ENCODE results near the gene CKMT1B. TPM values are rescaled to one million over a fixed set of nuclear protein-coding genes. Genes with fewer than 3 reads are reported as not detected.
"Not testable (repeated sequence)": the region's sequence is repeated elsewhere in the genome, so short reads cannot be mapped to it uniquely, and the experiment has no call there.

The CKMT1B gene
- total RNA-seq = 1.8 and 3.3 TPM in 2 replicates
- long read RNA-seq, transcript CKMT1B-207 (9 exons, 1,747 nt) = major isoform, 9 of 10 reads
- long read RNA-seq, partial matches to known transcripts = 0 of 10 reads
- long read RNA-seq, other reads (novel, unspliced or antisense) = 1 of 10 reads

DNA sequence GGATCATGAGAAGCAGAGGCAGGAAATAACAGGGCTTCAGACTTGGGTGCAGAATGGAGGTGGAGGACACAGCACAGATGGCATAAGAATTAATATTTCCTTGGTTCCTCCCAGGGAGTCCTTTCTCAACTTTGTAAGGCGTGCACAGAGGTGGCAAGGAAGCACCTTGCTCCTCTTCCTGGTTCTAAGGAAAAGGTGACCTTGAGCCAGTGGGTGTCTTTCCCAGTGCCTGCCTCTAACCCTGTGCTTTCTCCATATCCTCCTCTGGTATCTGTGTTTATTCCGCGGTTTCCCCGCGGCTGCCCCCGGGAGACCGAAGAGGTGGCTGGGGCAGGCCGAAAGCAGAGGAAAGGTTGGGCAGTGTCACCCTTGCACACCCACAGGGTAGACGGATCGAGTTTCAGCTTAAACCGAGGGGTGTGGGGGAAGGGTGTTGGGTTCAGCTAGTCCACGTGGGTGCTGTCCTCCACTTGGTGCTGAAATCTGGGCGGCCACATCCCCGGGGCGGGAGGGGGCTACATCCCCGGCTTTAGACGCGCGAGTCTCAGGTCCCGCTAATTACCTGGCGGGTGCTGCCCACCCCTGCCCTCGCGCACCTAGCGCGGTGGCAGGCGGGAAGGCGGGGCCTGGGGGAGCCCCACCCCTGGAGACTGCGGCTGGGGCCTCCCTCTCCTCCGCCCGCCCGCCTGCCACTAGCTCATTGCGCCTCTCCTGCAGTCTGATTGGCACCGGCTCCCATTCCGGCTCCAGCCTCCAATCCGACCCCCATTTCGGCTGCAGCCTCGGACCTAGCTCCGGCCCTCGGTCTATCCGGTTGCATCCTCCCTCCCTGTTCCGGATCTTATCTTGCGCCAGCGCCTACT is at the start of gene CKMT1B:
Gene CKMT1B, plus strand, starts transcription at position 700 of the 863 bp plus-strand sequence. CDS start 192 bp downstream, outside the sequence.
- H3K9me3 Mint-ChIP-seq (ENCODE audit: low read depth); H3K4me3 Mint-ChIP-seq (ENCODE audit: low read depth); H3K36me3 Mint-ChIP-seq (ENCODE audit: insufficient read depth); H3K27ac Mint-ChIP-seq; H3K4me1 Mint-ChIP-seq (ENCODE audit: low read depth); DNase-seq (ENCODE audit: low spot score, unreplicated experiment): not testable (repeated sequence)
- peaks cover 14% of the 10 kb centered on the region for H3K27me3 Mint-ChIP-seq

DNA sequence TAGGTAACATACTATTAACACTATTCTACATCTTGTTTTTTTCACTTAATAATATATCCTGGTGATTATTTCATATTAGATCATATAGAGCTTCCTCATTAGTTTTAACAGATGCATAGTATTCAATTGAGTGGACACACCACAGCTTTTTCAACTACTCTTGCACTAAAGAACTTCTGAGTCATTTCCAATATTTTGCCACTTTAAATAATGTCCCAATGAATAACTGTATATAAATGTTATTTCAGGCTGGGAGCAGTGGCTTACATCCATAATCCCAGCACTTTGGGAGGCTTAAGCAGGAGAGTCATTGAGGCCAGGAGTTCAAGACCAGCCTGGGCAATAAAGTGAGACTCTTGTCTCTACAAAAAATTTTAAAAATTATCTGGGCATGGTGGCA is 49.6 kb upstream of the CKMT1B start:
- DNase-seq (ENCODE audit: low spot score, unreplicated experiment) = no peak
- Mint-ChIP-seq H3K9me3 (ENCODE audit: low read depth) (peaks cover 8% of the 10 kb centered on the region), H3K4me1 (ENCODE audit: low read depth) (no peaks in the 10 kb centered on the region), H3K27me3 (no peaks in the 10 kb centered on the region), H3K36me3 (ENCODE audit: insufficient read depth) (peaks cover 16% of the 10 kb centered on the region), H3K4me3 (ENCODE audit: low read depth) (no peak overlapping the region), H3K27ac (no peak overlapping the region)
- TF ChIP-seq, protein P1, sequence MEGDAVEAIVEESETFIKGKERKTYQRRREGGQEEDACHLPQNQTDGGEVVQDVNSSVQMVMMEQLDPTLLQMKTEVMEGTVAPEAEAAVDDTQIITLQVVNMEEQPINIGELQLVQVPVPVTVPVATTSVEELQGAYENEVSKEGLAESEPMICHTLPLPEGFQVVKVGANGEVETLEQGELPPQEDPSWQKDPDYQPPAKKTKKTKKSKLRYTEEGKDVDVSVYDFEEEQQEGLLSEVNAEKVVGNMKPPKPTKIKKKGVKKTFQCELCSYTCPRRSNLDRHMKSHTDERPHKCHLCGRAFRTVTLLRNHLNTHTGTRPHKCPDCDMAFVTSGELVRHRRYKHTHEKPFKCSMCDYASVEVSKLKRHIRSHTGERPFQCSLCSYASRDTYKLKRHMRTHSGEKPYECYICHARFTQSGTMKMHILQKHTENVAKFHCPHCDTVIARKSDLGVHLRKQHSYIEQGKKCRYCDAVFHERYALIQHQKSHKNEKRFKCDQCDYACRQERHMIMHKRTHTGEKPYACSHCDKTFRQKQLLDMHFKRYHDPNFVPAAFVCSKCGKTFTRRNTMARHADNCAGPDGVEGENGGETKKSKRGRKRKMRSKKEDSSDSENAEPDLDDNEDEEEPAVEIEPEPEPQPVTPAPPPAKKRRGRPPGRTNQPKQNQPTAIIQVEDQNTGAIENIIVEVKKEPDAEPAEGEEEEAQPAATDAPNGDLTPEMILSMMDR (IDR thresholded peaks at IDR 0.05; ENCODE audit: unreplicated experiment) = no peak

DNA sequence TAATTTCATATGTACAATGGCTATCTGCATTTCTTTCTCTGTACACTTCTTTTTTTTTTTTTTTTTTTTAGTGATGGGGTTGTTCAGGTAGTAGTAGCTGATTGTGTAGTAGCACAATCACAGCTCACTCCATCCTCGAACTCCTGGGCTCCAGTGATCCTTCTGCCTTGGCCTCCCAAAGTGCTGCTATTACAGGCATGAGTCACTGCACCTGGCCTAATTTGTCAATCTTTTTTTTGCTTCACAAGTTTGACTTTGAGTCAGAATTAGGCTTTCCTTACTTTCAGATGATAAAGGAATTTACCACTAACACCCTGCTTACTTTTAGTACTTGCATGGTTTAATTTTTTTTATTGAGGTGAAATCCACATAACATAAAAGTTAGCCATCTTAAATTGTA is 48.4 kb upstream of the CKMT1B start:
- peaks cover 16% of the 10 kb centered on the region for H3K36me3 Mint-ChIP-seq (ENCODE audit: insufficient read depth)
- no peak overlapping the region for H3K27ac Mint-ChIP-seq
- H3K27me3 Mint-ChIP-seq = no peaks in the 10 kb centered on the region
- no peaks in the 10 kb centered on the region for H3K4me1 Mint-ChIP-seq (ENCODE audit: low read depth)
- TF ChIP-seq, protein P1 (IDR thresholded peaks at IDR 0.05; ENCODE audit: unreplicated experiment) = no peak
- peaks cover 8% of the 10 kb centered on the region for H3K9me3 Mint-ChIP-seq (ENCODE audit: low read depth)
- H3K4me3 Mint-ChIP-seq (ENCODE audit: low read depth) = no peak overlapping the region
- no peak for DNase-seq (ENCODE audit: low spot score, unreplicated experiment)

DNA sequence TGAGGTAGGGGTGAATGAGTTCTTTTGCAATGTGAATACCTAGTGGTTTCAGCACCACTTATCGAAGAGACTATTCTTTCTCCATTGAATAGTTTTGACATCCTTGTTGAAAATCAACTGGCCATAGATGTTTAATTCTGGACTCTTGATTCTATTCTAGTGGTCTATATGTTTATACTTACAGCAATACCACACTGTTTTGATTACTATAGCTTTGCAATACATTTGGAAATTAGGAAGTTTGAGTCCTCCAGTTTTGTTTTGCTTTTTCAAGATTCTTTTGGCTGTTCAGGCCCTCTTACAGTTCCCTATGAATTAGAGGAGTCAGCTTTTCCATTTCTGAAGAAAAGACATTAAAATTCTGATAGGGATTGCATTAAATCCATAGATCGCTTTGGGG is 46.3 kb upstream of the CKMT1B start:
- TF ChIP-seq, protein P1 (IDR thresholded peaks at IDR 0.05; ENCODE audit: unreplicated experiment) = no peak
- H3K4me3 Mint-ChIP-seq (ENCODE audit: low read depth) = no peak overlapping the region
- peaks cover 8% of the 10 kb centered on the region for H3K9me3 Mint-ChIP-seq (ENCODE audit: low read depth)
- H3K4me1 Mint-ChIP-seq (ENCODE audit: low read depth) = no peaks in the 10 kb centered on the region
- no peak for DNase-seq (ENCODE audit: low spot score, unreplicated experiment)
- H3K27me3 Mint-ChIP-seq = no peaks in the 10 kb centered on the region
- H3K36me3 Mint-ChIP-seq (ENCODE audit: insufficient read depth) = peaks cover 20% of the 10 kb centered on the region
- H3K27ac Mint-ChIP-seq = no peak overlapping the region

DNA sequence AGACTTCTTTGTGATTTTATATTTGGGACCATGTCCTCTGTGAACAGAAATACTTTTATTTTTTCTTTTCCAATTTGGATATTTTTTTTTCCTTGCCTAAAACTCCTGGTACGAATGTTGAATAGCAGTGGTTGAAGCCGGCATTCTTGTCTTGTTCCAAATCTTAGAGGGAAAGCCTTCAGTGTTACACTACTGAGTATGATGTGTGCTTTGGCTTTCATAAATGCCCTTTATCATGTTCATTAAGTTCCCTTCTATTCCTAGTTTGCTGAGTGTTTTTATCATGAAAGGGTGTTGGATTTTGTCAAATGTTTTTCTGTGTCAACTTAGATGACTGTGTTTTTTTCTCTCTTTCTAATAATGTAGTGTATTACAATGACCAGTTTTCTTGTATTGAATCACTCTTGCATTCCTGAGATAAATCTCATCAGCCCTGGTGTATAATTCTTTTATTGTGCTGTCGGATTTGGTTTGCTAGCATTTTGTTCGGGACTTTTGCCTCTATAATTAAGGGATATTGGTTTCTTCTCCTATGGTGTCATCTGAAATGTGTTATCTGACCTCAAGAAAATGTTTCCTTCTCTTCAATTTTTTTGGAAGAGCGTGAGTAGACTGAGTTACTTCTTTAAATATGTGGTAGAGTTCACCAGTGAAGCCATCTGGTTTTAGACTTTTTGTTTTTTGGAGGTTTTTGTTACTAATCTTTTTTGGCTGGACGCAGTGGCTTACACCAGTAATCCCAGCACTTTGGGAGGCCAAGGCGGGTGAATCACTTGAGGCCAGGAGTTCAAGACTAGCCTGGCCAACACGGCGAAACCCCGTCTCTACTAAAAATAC is 43.1 kb upstream of the CKMT1B start:
- no peak for DNase-seq (ENCODE audit: low spot score, unreplicated experiment)
- Mint-ChIP-seq H3K27ac (no peak overlapping the region), H3K4me1 (ENCODE audit: low read depth) (no peaks in the 10 kb centered on the region)

More for the DNA sequence above, 43.1 kb upstream of the CKMT1B start:
- peaks cover 8% of the 10 kb centered on the region for H3K9me3 Mint-ChIP-seq (ENCODE audit: low read depth)
- no peaks in the 10 kb centered on the region for H3K27me3 Mint-ChIP-seq
- no peak overlapping the region for H3K4me3 Mint-ChIP-seq (ENCODE audit: low read depth)
- peaks cover 16% of the 10 kb centered on the region for H3K36me3 Mint-ChIP-seq (ENCODE audit: insufficient read depth)
- TF ChIP-seq, protein P1 (IDR thresholded peaks at IDR 0.05; ENCODE audit: unreplicated experiment) = no peak

Data from progenitor cell of endocrine pancreas (in vitro differentiated cells).